ENCODE measurements around the gene TMX3.
A peak's percentile ranks its signal among the peaks of the same experiment; 100 is the strongest.

The TMX3 gene

GRCh38 chr18:68714712-68715496 lies at the start of gene TMX3:
Gene TMX3, minus strand, starts transcription at chr18:68715108. Its CDS starts 127 bp downstream, at chr18:68714981.
- H3K27ac ChIP-seq (ENCODE audit: low read length): peak within 1 kb of the TSS; percentile 53
- no peaks in the 10 kb centered on the region for H3K27me3 ChIP-seq (ENCODE audit: low read depth, low read length)
- H3K4me1 ChIP-seq (ENCODE audit: control insufficient read depth in 1 of 2, insufficient read depth in 2 of 2, low read length in 2 of 2): peaks cover 6 to 15% of the 10 kb centered on the region in 2 donors
- peak within 1 kb of the TSS; percentile 94 to 97 for H3K4me3 ChIP-seq (ENCODE audit: low read depth in 1 of 2, low read length in 2 of 2)
- H3K9me3 ChIP-seq (ENCODE audit: control insufficient read depth in 1 of 2, low read length in 2 of 2): no peaks in the 10 kb centered on the region
- peaks cover 24 to 26% of the 10 kb centered on the region in 2 donors for H3K36me3 ChIP-seq (ENCODE audit: control insufficient read depth in 1 of 2, insufficient read depth in 2 of 2, low read length in 2 of 2)

GRCh38 chr18:68764016-68764415 lies 49.1 kb upstream of the TMX3 start:
- Histone ChIP-seq H3K27me3 (ENCODE audit: low read depth, low read length) (no peaks in the 10 kb centered on the region), H3K4me3 (ENCODE audit: low read depth in 1 of 2, low read length in 2 of 2) (no peak overlapping the region), H3K27ac (ENCODE audit: low read length) (no peak overlapping the region), H3K9me3 (ENCODE audit: control insufficient read depth in 1 of 2, low read length in 2 of 2) (peaks cover 0 to 7% of the 10 kb centered on the region in 2 donors), H3K4me1 (ENCODE audit: control insufficient read depth in 1 of 2, insufficient read depth in 2 of 2, low read length in 2 of 2) (no peaks in the 10 kb centered on the region), H3K36me3 (ENCODE audit: control insufficient read depth in 1 of 2, insufficient read depth in 2 of 2, low read length in 2 of 2) (no peaks in the 10 kb centered on the region)

- H3K36me3 ChIP-seq (ENCODE audit: control insufficient read depth in 1 of 2, insufficient read depth in 2 of 2, low read length in 2 of 2): no peaks in the 10 kb centered on the region
- no peak overlapping the region for H3K4me3 ChIP-seq (ENCODE audit: low read depth in 1 of 2, low read length in 2 of 2)
- peaks cover 0 to 7% of the 10 kb centered on the region in 2 donors for H3K9me3 ChIP-seq (ENCODE audit: control insufficient read depth in 1 of 2, low read length in 2 of 2)
- no peaks in the 10 kb centered on the region for H3K27me3 ChIP-seq (ENCODE audit: low read depth, low read length)
- H3K4me1 ChIP-seq (ENCODE audit: control insufficient read depth in 1 of 2, insufficient read depth in 2 of 2, low read length in 2 of 2): no peaks in the 10 kb centered on the region
- no peak overlapping the region for H3K27ac ChIP-seq (ENCODE audit: low read length)
Observed at GRCh38 chr18:68763083-68763482, 48.2 kb upstream of the TMX3 start.

GRCh38 chr18:68759308-68759707 lies 44.4 kb upstream of the TMX3 start:
- H3K4me3 ChIP-seq (ENCODE audit: low read depth in 1 of 2, low read length in 2 of 2): no peak overlapping the region
- no peaks in the 10 kb centered on the region for H3K27me3 ChIP-seq (ENCODE audit: low read depth, low read length)
- peaks cover 0 to 7% of the 10 kb centered on the region in 2 donors for H3K9me3 ChIP-seq (ENCODE audit: control insufficient read depth in 1 of 2, low read length in 2 of 2)
- H3K36me3 ChIP-seq (ENCODE audit: control insufficient read depth in 1 of 2, insufficient read depth in 2 of 2, low read length in 2 of 2): no peaks in the 10 kb centered on the region
- H3K4me1 ChIP-seq (ENCODE audit: control insufficient read depth in 1 of 2, insufficient read depth in 2 of 2, low read length in 2 of 2): no peaks in the 10 kb centered on the region
- no peak overlapping the region for H3K27ac ChIP-seq (ENCODE audit: low read length)

GRCh38 chr18:68757126-68757525 lies 42.2 kb upstream of the TMX3 start:
- no peaks in the 10 kb centered on the region for H3K27me3 ChIP-seq (ENCODE audit: low read depth, low read length)
- no peak overlapping the region for H3K27ac ChIP-seq (ENCODE audit: low read length)
- H3K9me3 ChIP-seq (ENCODE audit: control insufficient read depth in 1 of 2, low read length in 2 of 2): peaks cover 0 to 9% of the 10 kb centered on the region in 2 donors
- H3K4me1 ChIP-seq (ENCODE audit: control insufficient read depth in 1 of 2, insufficient read depth in 2 of 2, low read length in 2 of 2): no peaks in the 10 kb centered on the region
- no peaks in the 10 kb centered on the region for H3K36me3 ChIP-seq (ENCODE audit: control insufficient read depth in 1 of 2, insufficient read depth in 2 of 2, low read length in 2 of 2)
- H3K4me3 ChIP-seq (ENCODE audit: low read depth in 1 of 2, low read length in 2 of 2): no peak overlapping the region

- Histone ChIP-seq H3K9me3 (ENCODE audit: control insufficient read depth in 1 of 2, low read length in 2 of 2) (no peaks in the 10 kb centered on the region), H3K4me3 (ENCODE audit: low read depth in 1 of 2, low read length in 2 of 2) (no peak overlapping the region), H3K36me3 (ENCODE audit: control insufficient read depth in 1 of 2, insufficient read depth in 2 of 2, low read length in 2 of 2) (no peaks in the 10 kb centered on the region), H3K27ac (ENCODE audit: low read length) (no peak overlapping the region), H3K27me3 (ENCODE audit: low read depth, low read length) (no peaks in the 10 kb centered on the region), H3K4me1 (ENCODE audit: control insufficient read depth in 1 of 2, insufficient read depth in 2 of 2, low read length in 2 of 2) (no peaks in the 10 kb centered on the region)
Observed at GRCh38 chr18:68742206-68742605, 27.3 kb upstream of the TMX3 start.

- H3K27me3 ChIP-seq (ENCODE audit: low read depth, low read length): no peaks in the 10 kb centered on the region
- no peaks in the 10 kb centered on the region for H3K4me1 ChIP-seq (ENCODE audit: control insufficient read depth in 1 of 2, insufficient read depth in 2 of 2, low read length in 2 of 2)
Observed at GRCh38 chr18:68740966-68741365, 26.1 kb upstream of the TMX3 start.

GRCh38 chr18:68739462-68739861 lies 24.6 kb upstream of the TMX3 start:
- Histone ChIP-seq H3K27ac (ENCODE audit: low read length) (no peak overlapping the region), H3K4me3 (ENCODE audit: low read depth in 1 of 2, low read length in 2 of 2) (no peak overlapping the region), H3K36me3 (ENCODE audit: control insufficient read depth in 1 of 2, insufficient read depth in 2 of 2, low read length in 2 of 2) (no peaks in the 10 kb centered on the region), H3K4me1 (ENCODE audit: control insufficient read depth in 1 of 2, insufficient read depth in 2 of 2, low read length in 2 of 2) (peaks cover 0 to 4% of the 10 kb centered on the region in 2 donors), H3K9me3 (ENCODE audit: control insufficient read depth in 1 of 2, low read length in 2 of 2) (no peaks in the 10 kb centered on the region), H3K27me3 (ENCODE audit: low read depth, low read length) (no peaks in the 10 kb centered on the region)

More at GRCh38 chr18:68740966-68741365, 26.1 kb upstream of the TMX3 start:
- no peaks in the 10 kb centered on the region for H3K9me3 ChIP-seq (ENCODE audit: control insufficient read depth in 1 of 2, low read length in 2 of 2)
- H3K36me3 ChIP-seq (ENCODE audit: control insufficient read depth in 1 of 2, insufficient read depth in 2 of 2, low read length in 2 of 2): no peaks in the 10 kb centered on the region
- H3K27ac ChIP-seq (ENCODE audit: low read length): no peak overlapping the region
- H3K4me3 ChIP-seq (ENCODE audit: low read depth in 1 of 2, low read length in 2 of 2): no peak overlapping the region

- H3K27me3 ChIP-seq (ENCODE audit: low read depth, low read length): no peaks in the 10 kb centered on the region
- H3K9me3 ChIP-seq (ENCODE audit: control insufficient read depth in 1 of 2, low read length in 2 of 2): no peaks in the 10 kb centered on the region
- H3K36me3 ChIP-seq (ENCODE audit: control insufficient read depth in 1 of 2, insufficient read depth in 2 of 2, low read length in 2 of 2): no peaks in the 10 kb centered on the region
- no peak overlapping the region for H3K4me3 ChIP-seq (ENCODE audit: low read depth in 1 of 2, low read length in 2 of 2)
- peaks cover 0 to 4% of the 10 kb centered on the region in 2 donors for H3K4me1 ChIP-seq (ENCODE audit: control insufficient read depth in 1 of 2, insufficient read depth in 2 of 2, low read length in 2 of 2)
- no peak overlapping the region for H3K27ac ChIP-seq (ENCODE audit: low read length)
Observed at GRCh38 chr18:68738564-68738963, 23.7 kb upstream of the TMX3 start.

GRCh38 chr18:68735483-68736343 lies 20.8 kb upstream of the TMX3 start:
- Histone ChIP-seq H3K27ac (ENCODE audit: low read length) (no peak overlapping the region), H3K4me3 (ENCODE audit: low read depth in 1 of 2, low read length in 2 of 2) (peak overlapping the region in 1 of 2 donors; percentile 28), H3K9me3 (ENCODE audit: control insufficient read depth in 1 of 2, low read length in 2 of 2) (no peaks in the 10 kb centered on the region), H3K36me3 (ENCODE audit: control insufficient read depth in 1 of 2, insufficient read depth in 2 of 2, low read length in 2 of 2) (no peaks in the 10 kb centered on the region), H3K27me3 (ENCODE audit: low read depth, low read length) (no peaks in the 10 kb centered on the region), H3K4me1 (ENCODE audit: control insufficient read depth in 1 of 2, insufficient read depth in 2 of 2, low read length in 2 of 2) (peaks cover 0 to 4% of the 10 kb centered on the region in 2 donors)

GRCh38 chr18:68734308-68734707 lies 19.4 kb upstream of the TMX3 start:
- H3K4me1 ChIP-seq (ENCODE audit: control insufficient read depth in 1 of 2, insufficient read depth in 2 of 2, low read length in 2 of 2): peaks cover 0 to 4% of the 10 kb centered on the region in 2 donors
- H3K4me3 ChIP-seq (ENCODE audit: low read depth in 1 of 2, low read length in 2 of 2): no peak overlapping the region
- no peaks in the 10 kb centered on the region for H3K36me3 ChIP-seq (ENCODE audit: control insufficient read depth in 1 of 2, insufficient read depth in 2 of 2, low read length in 2 of 2)
- H3K27ac ChIP-seq (ENCODE audit: low read length): no peak overlapping the region
- no peaks in the 10 kb centered on the region for H3K27me3 ChIP-seq (ENCODE audit: low read depth, low read length)
- no peaks in the 10 kb centered on the region for H3K9me3 ChIP-seq (ENCODE audit: control insufficient read depth in 1 of 2, low read length in 2 of 2)

Measured in muscle layer of duodenum (tissue), 2 donors.